Stimulated activated CD8-positive, alpha-beta memory T cell treated with anti-CD3 and anti-CD28 coated beads, Interleukin-15, amount 100 ng/mL, for 24 hours (primary cell): ENCODE measurements around the gene TCEANC2.
"Not testable (repeated sequence)": the region's sequence is repeated elsewhere in the genome, so short reads cannot be mapped to it uniquely, and the experiment has no call there.

Source experiments
- DNase-seq: peaks from one replicate; pipeline ENCODE4 v3.0.0-alpha.2; 2020; ENCODE audit warnings: low read depth

The TCEANC2 gene

GRCh38 chr1:54052934-54053744 is at the start of gene TCEANC2, which contains the start of gene TMEM59:
TSS of gene TCEANC2 (plus strand) at chr1:54053608. CDS start at chr1:54054423, 815 bp downstream.
TSS of gene TMEM59 (minus strand) at chr1:54053204. CDS start at chr1:54053188, 16 bp downstream.
- DNase-seq, result peak; percentile 85

GRCh38 chr1:54003750-54004480 is 49.5 kb upstream of the TCEANC2 start:
- DNase-seq, result not testable (repeated sequence)

GRCh38 chr1:54004481-54005049 is 48.8 kb upstream of the TCEANC2 start:
- DNase-seq, result no peak

- no peak for DNase-seq
Observed at GRCh38 chr1:54006508-54006907, 46.9 kb upstream of the TCEANC2 start.

- no peak for DNase-seq
Observed at GRCh38 chr1:54007613-54008012, 45.8 kb upstream of the TCEANC2 start.

GRCh38 chr1:54008876-54009275 is 44.5 kb upstream of the TCEANC2 start:
- no peak for DNase-seq

GRCh38 chr1:54009406-54009805 is 44.0 kb upstream of the TCEANC2 start:
- no peak for DNase-seq

- DNase-seq, result no peak
Observed at GRCh38 chr1:54010415-54011117, 42.8 kb upstream of the TCEANC2 start.

- DNase-seq, result no peak
Observed at GRCh38 chr1:54011316-54012007, 41.9 kb upstream of the TCEANC2 start.

- no peak for DNase-seq
Observed at GRCh38 chr1:54012008-54012325, 41.4 kb upstream of the TCEANC2 start.

- no peak for DNase-seq
Observed at GRCh38 chr1:54012863-54013262, 40.5 kb upstream of the TCEANC2 start.

- no peak for DNase-seq
Observed at GRCh38 chr1:54013393-54014008, 39.9 kb upstream of the TCEANC2 start.

GRCh38 chr1:54014009-54014629 is 39.3 kb upstream of the TCEANC2 start:
- no peak for DNase-seq

GRCh38 chr1:54016343-54017282 is 36.8 kb upstream of the TCEANC2 start:
- no peak for DNase-seq

- DNase-seq, result no peak
Observed at GRCh38 chr1:54017979-54018378, 35.4 kb upstream of the TCEANC2 start, which contains the start of gene LDLRAD1. TSS of gene LDLRAD1 (minus strand) at chr1:54018186. CDS start at chr1:54018112, 74 bp downstream.

GRCh38 chr1:54018635-54019034 is 34.8 kb upstream of the TCEANC2 start:
- DNase-seq, result no peak

- DNase-seq, result not testable (repeated sequence)
Observed at GRCh38 chr1:54019562-54020176, 33.7 kb upstream of the TCEANC2 start.

GRCh38 chr1:54024358-54024757 is 29.1 kb upstream of the TCEANC2 start:
- no peak for DNase-seq

GRCh38 chr1:54024811-54025210 is 28.6 kb upstream of the TCEANC2 start:
- DNase-seq, result not testable (repeated sequence)
